ENCODE results near the gene TCAP.

TCAP gene

GRCh38 chr17:39664581-39665561 is at the start of gene TCAP:
Gene TCAP (plus strand): TSS chr17:39665349. CDS start chr17:39665360, 11 bp downstream.
- Mint-ChIP-seq H3K36me3 (ENCODE audit: low read depth) (peaks cover 8% of the 10 kb centered on the region), H3K27ac (no peak within 1 kb of the TSS), H3K27me3 (ENCODE audit: low read depth) (peaks cover 45% of the 10 kb centered on the region), H3K4me3 (peak within 1 kb of the TSS; percentile 50 to 62 (median 50)), H3K9me3 (no peaks in the 10 kb centered on the region), H3K4me1 (peaks cover 14% of the 10 kb centered on the region)
- TF ChIP-seq CTCF (IDR thresholded peaks at IDR 0.05; ENCODE audit: unreplicated experiment in 3 of 3) = no peak

DNA sequence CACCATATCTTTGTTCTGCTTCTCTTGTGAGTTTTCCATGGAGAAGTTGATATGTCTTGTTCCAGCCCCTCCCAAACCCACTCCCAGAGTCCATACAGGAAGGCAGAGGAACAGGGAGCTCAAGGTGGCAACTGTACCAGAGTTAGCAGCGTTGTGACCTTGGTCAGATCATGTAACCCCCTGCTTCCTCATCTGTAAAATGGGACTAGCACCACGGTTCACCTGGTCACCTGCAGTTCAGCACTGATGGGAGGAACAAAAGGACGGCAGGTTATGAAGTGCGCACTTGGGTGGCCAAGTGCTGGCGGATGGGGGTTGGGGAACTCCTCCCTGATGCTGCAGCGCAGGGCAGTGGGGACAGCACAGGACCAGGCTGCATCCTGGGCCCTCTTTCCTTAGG is 49.7 kb upstream of the TCAP start:
- Mint-ChIP-seq H3K4me1 (no peaks in the 10 kb centered on the region), H3K27me3 (ENCODE audit: low read depth) (peaks cover 91% of the 10 kb centered on the region), H3K4me3 (peak overlapping the region; percentile 38 to 45 (median 40)), H3K9me3 (no peaks in the 10 kb centered on the region), H3K36me3 (ENCODE audit: low read depth) (no peaks in the 10 kb centered on the region), H3K27ac (no peak overlapping the region)
- no peak for TF ChIP-seq CTCF (IDR thresholded peaks at IDR 0.05; ENCODE audit: unreplicated experiment in 3 of 3)

GRCh38 chr17:39617100-39617445 is 48.1 kb upstream of the TCAP start:
- H3K27ac Mint-ChIP-seq = no peak overlapping the region
- no peak for TF ChIP-seq CTCF (IDR thresholded peaks at IDR 0.05; ENCODE audit: unreplicated experiment in 3 of 3)
- H3K4me1 Mint-ChIP-seq = peaks cover 4% of the 10 kb centered on the region
- no peaks in the 10 kb centered on the region for H3K9me3 Mint-ChIP-seq
- H3K4me3 Mint-ChIP-seq = peak overlapping the region; percentile 47 to 69 (median 63)
- H3K27me3 Mint-ChIP-seq (ENCODE audit: low read depth) = peaks cover 87% of the 10 kb centered on the region
- no peaks in the 10 kb centered on the region for H3K36me3 Mint-ChIP-seq (ENCODE audit: low read depth)

GRCh38 chr17:39617446-39618245 is 47.5 kb upstream of the TCAP start:
- Mint-ChIP-seq H3K27me3 (ENCODE audit: low read depth) (peaks cover 88% of the 10 kb centered on the region), H3K27ac (no peak overlapping the region), H3K4me1 (peaks cover 7% of the 10 kb centered on the region), H3K4me3 (peak overlapping the region; percentile 47 to 85 (median 84)), H3K9me3 (no peaks in the 10 kb centered on the region), H3K36me3 (ENCODE audit: low read depth) (no peaks in the 10 kb centered on the region)
- TF ChIP-seq CTCF (IDR thresholded peaks at IDR 0.05; ENCODE audit: unreplicated experiment in 3 of 3) = no peak

DNA sequence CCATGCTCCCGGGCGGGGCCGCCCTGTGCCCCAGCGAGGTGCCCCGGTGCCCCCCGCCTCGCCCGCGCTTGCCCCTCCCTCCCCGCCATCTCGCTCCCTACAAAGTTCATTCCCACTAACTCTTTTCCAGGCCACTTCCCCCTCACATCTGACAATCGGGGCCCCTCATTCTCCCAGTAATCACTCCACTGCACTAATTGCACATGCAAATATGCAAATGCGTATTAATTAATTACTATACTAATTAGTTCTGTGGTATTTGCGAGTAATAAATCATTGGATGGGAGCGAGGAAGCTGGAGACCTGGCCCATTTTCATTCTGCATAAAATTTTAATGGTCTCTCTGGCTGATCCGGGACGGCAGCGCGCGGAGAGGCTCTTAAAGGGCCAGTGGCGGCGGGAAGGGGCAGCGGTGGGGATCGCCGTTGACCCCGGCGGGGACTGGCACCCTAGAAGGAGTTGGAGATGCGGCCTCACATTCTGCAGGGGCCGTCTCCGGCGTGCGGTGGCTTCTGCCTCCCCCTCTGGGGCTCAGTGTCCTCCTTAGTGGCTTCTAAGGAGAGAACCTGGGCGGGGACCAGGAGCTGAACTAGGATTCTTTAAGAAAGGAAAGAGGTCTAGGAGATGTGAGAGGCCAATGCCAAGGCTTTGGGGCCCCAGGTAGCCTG is 46.8 kb upstream of the TCAP start:
- no peaks in the 10 kb centered on the region for H3K36me3 Mint-ChIP-seq (ENCODE audit: low read depth)
- H3K4me1 Mint-ChIP-seq = peaks cover 7% of the 10 kb centered on the region
- peaks cover 82% of the 10 kb centered on the region for H3K27me3 Mint-ChIP-seq (ENCODE audit: low read depth)
- TF ChIP-seq CTCF (IDR thresholded peaks at IDR 0.05; ENCODE audit: unreplicated experiment in 3 of 3) = no peak
- H3K27ac Mint-ChIP-seq = no peak overlapping the region
- no peaks in the 10 kb centered on the region for H3K9me3 Mint-ChIP-seq
- H3K4me3 Mint-ChIP-seq = peak overlapping the region; percentile 81 to 85 (median 84)

All from nephron (organoid).